GM20431 (cell line): ENCODE measurements around the gene TUBA1A.
"Not testable (repeated sequence)": the region's sequence is repeated elsewhere in the genome, so short reads cannot be mapped to it uniquely, and the experiment has no call there.

Experiments
- in situ Hi-C: fragments of 300-500 bp; cut with MseI, MboI; formaldehyde crosslinking; loops from one replicate; pipeline ENCODE4 v1.15.0; 2020; ENCODE audit warnings: low sequenced_read_pairs; ENCODE audit not compliant: unreplicated experiment

Gene TUBA1A

GRCh38 chr12:49161092-49161795 lies 27.6 kb downstream of the TUBA1A start:
- in situ Hi-C loops: no loop called here

- in situ Hi-C loops: no loop called here
Measured at GRCh38 chr12:49160399-49160798, 28.5 kb downstream of the TUBA1A start.

GRCh38 chr12:49154221-49154620 lies 34.7 kb downstream of the TUBA1A start:
- in situ Hi-C loops: no loop called here

- in situ Hi-C loops: no loop called here
Measured at GRCh38 chr12:49147384-49147783, 41.5 kb downstream of the TUBA1A start.

- in situ Hi-C loops: no loop called here
Measured at GRCh38 chr12:49146406-49146805, 42.5 kb downstream of the TUBA1A start.

- in situ Hi-C loops: no loop called here
Measured at GRCh38 chr12:49144384-49144783, 44.5 kb downstream of the TUBA1A start.

- in situ Hi-C loops: no loop called here
Measured at GRCh38 chr12:49138999-49139398, 49.9 kb downstream of the TUBA1A start.

GRCh38 chr12:49138587-49138986 lies 50.3 kb downstream of the TUBA1A start:
- in situ Hi-C loops: no loop called here

GRCh38 chr12:49137476-49137875 lies 51.4 kb downstream of the TUBA1A start:
- in situ Hi-C loops: no loop called here

GRCh38 chr12:49136997-49137396 lies 51.9 kb downstream of the TUBA1A start:
- in situ Hi-C loops: not testable (repeated sequence)
